NCI-H510A (cell line): ENCODE data around the gene KMT5C.

Source experiments
- DNase-seq: peaks from one replicate; lab custom pipeline; 2025; lab: John Stamatoyannopoulos, UW

Gene KMT5C

DNA sequence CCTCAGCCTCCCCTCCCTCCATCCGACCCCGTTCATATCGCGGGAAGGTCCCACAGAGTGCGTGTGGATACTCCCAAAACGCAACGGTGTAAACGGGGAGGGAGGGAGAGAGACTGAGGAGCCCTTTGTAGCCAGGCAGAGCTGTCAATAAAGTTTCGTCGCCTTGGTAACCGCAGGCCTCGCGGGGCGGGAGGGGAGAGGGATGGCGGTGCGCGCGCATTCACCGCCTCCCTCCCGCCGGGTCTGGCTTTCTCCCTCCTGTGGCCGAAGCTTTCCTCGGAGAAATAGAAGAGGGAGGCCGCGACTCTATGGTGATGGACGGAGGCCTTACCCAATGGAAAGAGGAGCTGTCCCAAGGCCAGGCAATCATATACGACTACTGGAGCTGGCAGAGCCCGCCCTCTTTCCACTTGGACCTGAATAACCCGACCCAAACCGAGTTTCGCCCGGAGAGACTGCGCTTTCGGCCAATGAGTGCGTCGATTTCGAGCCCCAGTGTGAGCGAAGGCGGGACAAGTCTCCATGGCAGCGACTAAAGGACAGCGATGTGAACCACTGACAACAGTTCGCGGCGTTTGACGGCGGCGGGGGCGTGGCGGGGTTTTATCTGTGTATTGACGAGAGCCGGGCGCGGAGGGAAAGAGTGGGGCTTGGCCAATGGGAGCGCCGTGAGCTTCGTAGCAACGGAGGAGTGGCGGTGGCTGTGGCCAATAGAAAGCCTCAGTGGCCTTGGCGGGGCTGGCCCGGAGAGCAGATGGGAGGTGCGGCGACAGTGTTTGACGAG is at the start of gene KMT5C:
Gene KMT5C, plus strand, starts transcription at position 772 of the 784 bp plus-strand sequence. CDS start 2,061 bp downstream, outside the sequence.
- peak; percentile 100 for DNase-seq

DNA sequence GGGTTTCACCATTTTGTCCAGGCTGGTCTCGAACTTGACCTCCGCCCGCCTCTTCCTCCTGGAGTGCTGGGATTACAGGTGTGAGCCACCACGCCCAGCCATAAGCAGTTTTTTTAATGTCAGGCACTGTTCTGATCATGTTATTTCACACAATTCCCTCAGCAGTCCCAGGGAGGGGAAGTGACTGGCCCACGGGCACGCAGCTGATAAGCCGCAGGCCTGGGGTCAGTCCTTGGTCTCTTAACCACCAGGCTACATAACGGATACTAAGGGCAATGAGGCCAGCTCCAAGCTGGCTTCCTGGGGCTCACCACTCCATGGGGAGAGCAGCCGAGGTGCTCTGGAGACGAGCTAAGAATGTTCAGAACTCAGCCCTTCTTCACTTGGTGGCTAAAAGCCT is 42.4 kb upstream of the KMT5C start:
- no peak for DNase-seq

DNA sequence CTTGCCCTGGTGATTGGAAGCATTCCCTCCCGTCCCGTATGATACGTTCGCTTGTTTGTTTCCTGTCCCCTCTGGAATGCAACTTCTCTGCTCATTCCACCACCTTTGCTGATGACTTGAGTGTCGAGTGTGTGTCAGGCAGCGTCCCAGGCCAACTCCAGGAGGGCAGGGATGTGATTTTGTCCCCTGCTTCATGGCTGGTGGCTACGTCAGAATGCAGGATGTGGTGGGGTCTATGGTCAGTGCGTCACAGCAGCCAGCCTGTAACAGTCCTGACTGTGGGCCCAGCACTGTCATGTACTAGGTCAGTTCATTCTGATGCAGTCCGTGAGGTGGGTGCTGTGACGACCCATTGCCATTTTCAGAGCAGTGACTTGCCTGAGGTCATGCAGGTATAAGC is 39.7 kb upstream of the KMT5C start:
- no peak for DNase-seq

DNA sequence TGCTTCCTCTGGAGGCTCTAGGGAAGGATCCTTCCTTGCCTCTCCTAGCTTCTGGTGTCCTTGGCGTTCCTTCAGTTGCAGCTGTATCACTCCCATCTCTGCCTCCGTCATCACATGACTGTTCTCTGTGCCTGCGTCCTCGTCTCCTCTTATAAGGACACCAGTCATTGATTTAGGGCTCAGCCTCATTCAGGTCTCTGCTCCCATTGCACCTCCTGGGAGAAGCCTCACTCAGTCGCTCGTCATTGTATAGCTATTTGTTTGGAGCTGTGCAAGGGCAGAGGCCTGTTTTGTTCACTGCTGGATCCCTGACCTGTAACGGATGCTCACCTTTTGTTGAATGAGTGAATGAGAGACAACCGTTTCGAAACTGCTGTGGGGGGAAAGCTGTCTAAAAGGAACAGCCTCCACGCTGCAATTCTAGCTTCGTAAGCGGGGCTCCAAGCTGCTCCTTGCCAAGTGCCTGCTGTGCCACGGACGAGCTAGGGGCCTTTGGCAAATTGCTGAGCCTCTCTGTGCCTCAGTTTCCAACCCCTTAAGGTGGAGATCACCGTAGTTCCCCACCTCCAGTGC is 38.7 kb upstream of the KMT5C start:
- no peak for DNase-seq

DNA sequence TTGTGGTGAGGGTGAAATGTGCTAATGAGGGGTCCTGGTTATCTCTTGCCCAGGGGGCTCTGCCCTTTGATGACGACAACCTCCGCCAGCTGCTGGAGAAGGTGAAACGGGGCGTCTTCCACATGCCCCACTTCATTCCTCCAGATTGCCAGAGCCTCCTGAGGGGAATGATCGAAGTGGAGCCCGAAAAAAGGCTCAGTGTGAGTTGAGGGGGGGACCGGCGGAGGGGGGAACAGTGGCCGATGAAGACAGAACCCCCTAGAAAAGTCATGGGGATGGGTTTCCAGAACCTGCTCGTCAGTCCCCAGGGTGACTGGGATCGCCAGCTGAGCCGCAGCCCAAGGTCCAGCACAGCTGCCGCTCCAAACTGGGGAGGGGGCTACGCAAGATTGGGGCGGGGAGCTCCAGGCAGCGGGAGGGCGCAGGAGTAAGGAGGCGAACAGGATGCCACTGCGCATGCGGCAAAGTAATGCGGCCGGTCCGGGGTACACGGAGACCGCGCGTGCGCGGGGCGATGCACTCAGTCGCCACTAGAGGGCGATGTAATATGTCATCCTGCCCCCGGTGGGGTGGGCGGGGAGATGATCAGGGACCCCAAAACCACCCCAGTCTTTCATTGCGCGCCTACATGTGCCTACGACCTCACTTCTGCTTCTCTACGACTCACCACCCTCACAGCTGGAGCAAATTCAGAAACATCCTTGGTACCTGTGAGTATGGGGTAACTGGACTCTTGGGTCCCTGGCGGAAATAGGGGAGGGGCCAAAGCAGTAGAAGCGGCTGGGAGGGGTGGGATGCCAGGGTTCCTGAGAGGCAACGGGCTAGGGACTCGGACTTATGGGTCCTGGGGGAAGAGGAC is 38.0 kb upstream of the KMT5C start:
- no peak for DNase-seq

GRCh38 chr19:55302318-55302703 is 37.4 kb upstream of the KMT5C start:
- DNase-seq, result no peak

- DNase-seq, result no peak
These were observed 36.2 kb upstream of the KMT5C start for GRCh38 chr19:55303477-55303876.

DNA sequence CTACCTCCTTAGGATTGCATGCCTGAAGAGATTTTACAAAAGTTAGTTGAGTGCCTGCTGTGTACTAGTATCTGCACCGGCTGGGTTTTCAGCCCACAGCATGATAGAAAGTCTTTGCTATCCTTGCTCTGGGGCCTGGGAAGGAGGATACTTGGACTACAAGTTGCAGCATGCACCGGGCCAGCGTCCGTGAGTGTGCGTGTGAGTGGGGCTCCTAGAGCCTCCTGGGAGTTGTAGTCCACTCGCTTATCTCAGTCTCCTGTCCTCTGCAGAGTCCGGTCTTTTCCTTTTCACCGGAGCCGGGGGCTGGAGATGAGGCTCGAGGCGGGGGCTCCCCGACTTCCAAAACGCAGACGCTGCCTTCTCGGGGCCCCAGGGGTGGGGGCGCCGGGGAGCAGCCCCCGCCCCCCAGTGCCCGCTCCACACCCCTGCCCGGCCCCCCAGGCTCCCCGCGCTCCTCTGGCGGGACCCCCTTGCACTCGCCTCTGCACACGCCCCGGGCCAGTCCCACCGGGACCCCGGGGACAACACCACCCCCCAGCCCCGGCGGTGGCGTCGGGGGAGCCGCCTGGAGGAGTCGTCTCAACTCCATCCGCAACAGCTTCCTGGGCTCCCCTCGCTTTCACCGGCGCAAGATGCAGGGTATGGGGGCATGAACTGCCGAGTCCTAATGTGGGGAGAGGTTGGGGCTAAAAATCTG is 35.2 kb upstream of the KMT5C start:
- DNase-seq, result no peak

- DNase-seq, result no peak
These were observed 34.7 kb upstream of the KMT5C start for GRCh38 chr19:55304980-55305379.

GRCh38 chr19:55305491-55305890 is 34.2 kb upstream of the KMT5C start:
- DNase-seq, result no peak

GRCh38 chr19:55305983-55306562 is 33.6 kb upstream of the KMT5C start:
- DNase-seq, result no peak

DNA sequence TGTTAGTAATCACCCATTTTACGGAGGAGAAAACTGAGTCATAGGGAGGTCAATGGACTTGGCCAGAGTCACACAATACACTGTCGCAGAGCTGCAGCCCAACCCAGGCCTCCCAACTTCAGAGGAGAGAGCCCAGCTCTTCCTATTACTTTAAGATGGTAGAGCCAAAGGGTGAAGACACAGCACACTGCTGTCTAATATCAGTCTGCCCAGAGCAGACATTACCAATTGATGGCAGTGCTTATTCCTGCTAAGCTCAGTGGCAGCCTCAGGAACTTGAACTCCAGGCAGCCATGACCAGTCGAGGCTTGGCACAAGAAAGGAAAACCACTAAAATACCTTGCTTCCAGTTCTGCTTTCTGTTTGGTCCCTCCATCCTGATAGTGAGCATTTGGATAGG is 33.0 kb upstream of the KMT5C start:
- no peak for DNase-seq

GRCh38 chr19:55308281-55308680 is 31.4 kb upstream of the KMT5C start:
- no peak for DNase-seq

DNA sequence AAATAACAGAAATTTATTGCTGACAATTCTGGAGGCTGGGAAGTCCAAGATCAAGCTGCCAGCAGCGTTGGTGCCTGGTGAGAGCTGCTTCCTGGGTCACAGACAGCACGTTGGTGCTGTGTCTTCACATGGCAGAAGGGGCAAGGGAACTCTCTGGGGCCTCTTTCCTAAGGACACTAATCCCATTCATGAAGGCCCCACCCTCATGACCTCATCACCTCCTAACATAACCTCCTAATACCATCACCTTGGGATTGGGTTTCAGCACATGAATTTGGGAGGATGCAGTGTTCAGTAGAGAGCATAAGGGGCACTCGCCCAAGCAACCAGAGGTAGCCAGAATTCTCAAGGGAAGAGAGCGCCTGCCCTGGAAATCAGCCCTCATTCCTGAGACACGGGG is 30.2 kb upstream of the KMT5C start:
- no peak for DNase-seq

- no peak for DNase-seq
These were observed 29.2 kb upstream of the KMT5C start for GRCh38 chr19:55310498-55310897.

- no peak for DNase-seq
These were observed 28.3 kb upstream of the KMT5C start for GRCh38 chr19:55311397-55311796.

- no peak for DNase-seq
These were observed 27.9 kb upstream of the KMT5C start for GRCh38 chr19:55311797-55312196.

- no peak for DNase-seq
These were observed 26.8 kb upstream of the KMT5C start for GRCh38 chr19:55312621-55313512.

- DNase-seq, result no peak
These were observed 25.3 kb upstream of the KMT5C start for GRCh38 chr19:55314396-55314795.

DNA sequence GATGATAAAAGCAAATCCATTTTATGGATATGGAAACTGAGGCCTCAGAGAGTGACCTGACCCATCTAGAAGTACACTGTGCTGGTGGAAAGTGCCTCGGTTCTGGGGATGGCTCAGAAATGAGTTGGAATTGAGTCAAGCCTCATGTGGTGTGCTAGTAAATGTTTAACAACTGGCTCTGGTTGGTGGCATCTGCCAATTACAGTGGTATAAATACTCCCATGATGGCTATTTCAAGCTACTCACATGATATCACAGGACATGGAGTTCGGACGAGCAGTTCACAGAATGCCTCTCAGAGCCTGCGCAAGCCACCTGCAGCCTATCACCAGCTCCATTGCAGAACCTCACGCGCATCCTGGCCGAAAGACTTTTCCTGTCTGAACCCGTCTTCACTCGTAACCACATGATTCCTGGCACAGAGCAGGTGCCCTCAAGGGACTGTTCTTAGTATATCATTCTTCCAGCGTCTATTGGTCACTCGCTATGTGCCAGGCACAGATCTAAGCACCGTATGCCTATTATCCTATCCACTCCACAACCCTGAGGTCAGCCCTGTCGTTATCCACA is 23.6 kb upstream of the KMT5C start:
- DNase-seq, result no peak

GRCh38 chr19:55316646-55317045 is 23.0 kb upstream of the KMT5C start:
- no peak for DNase-seq
